ENCODE data around the gene IL20RA. TPM values are rescaled to one million over a fixed set of nuclear protein-coding genes. Genes with fewer than 3 reads are reported as not detected.

IL20RA gene
- total and polyA plus RNA-seq, 2 donors from 2014 or later: 0.16 to 0.34 TPM

GRCh38 chr6:136950436-136951126 lies 94.2 kb downstream of the IL20RA start:
- TF ChIP-seq, protein P1, sequence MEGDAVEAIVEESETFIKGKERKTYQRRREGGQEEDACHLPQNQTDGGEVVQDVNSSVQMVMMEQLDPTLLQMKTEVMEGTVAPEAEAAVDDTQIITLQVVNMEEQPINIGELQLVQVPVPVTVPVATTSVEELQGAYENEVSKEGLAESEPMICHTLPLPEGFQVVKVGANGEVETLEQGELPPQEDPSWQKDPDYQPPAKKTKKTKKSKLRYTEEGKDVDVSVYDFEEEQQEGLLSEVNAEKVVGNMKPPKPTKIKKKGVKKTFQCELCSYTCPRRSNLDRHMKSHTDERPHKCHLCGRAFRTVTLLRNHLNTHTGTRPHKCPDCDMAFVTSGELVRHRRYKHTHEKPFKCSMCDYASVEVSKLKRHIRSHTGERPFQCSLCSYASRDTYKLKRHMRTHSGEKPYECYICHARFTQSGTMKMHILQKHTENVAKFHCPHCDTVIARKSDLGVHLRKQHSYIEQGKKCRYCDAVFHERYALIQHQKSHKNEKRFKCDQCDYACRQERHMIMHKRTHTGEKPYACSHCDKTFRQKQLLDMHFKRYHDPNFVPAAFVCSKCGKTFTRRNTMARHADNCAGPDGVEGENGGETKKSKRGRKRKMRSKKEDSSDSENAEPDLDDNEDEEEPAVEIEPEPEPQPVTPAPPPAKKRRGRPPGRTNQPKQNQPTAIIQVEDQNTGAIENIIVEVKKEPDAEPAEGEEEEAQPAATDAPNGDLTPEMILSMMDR (IDR thresholded peaks at IDR 0.05; ENCODE audit: borderline replicate concordance, extremely low read depth, insufficient read depth): no peak
- H3K27me3 ChIP-seq (ENCODE audit: control insufficient read depth, insufficient read depth, low read length): no peaks in the 10 kb centered on the region
- no peak overlapping the region for H3K27ac ChIP-seq (ENCODE audit: low read depth in 2 of 2, low read length in 2 of 2)
- intact Hi-C loops (cut with DNase I): no loop called here
- H3K9me3 ChIP-seq (ENCODE audit: control insufficient read depth in 2 of 3, insufficient read depth in 1 of 3, low read length in 3 of 3): no peaks in the 10 kb centered on the region
- peak in 2 of 5 donors; percentile 24 to 34 for DNase-seq
- no peaks in the 10 kb centered on the region for H3K4me1 ChIP-seq (ENCODE audit: control insufficient read depth in 2 of 3, insufficient read depth in 2 of 3, low read depth in 1 of 3, low read length in 3 of 3)
- H3K36me3 ChIP-seq (ENCODE audit: control insufficient read depth in 2 of 3, insufficient read depth in 3 of 3, low read length in 3 of 3): no peaks in the 10 kb centered on the region
- no peak for FAIRE-seq
- H3K9ac ChIP-seq (ENCODE audit: low read length in 3 of 3): no peak overlapping the region
- H3K4me3 ChIP-seq (ENCODE audit: low read length in 3 of 3): no peak overlapping the region

Other genes starting within 250 kb of the IL20RA start
- 10.6 TPM for gene PEX7, start 222.4 kb downstream of the IL20RA start, total RNA-seq
- 21.3 TPM for gene PEX7, start 222.4 kb downstream of the IL20RA start, polyA plus RNA-seq (ENCODE audit: insufficient read depth, low read depth, low replicate concordance)
- gene SLC35D3, start 122.7 kb downstream of the IL20RA start, total RNA-seq: not detected
- not detected for gene SLC35D3, start 122.7 kb downstream of the IL20RA start, polyA plus RNA-seq (ENCODE audit: insufficient read depth, low read depth, low replicate concordance)
- not detected for gene IL22RA2, start 128.7 kb upstream of the IL20RA start, total RNA-seq
- not detected for gene IL22RA2, start 128.7 kb upstream of the IL20RA start, polyA plus RNA-seq (ENCODE audit: insufficient read depth, low read depth, low replicate concordance)
- 94.3 TPM for gene IFNGR1, start 174.4 kb upstream of the IL20RA start, total RNA-seq
- 42.8 TPM for gene IFNGR1, start 174.4 kb upstream of the IL20RA start, polyA plus RNA-seq (ENCODE audit: insufficient read depth, low read depth, low replicate concordance)

Measured in kidney (tissue), 14 donors.